Ovary (tissue), 9 donors: ENCODE results near the gene MRTFA. TPM values are rescaled to one million over a fixed set of nuclear protein-coding genes. Genes with fewer than 3 reads are reported as not detected.
A peak's percentile ranks its signal among the peaks of the same experiment; 100 is the strongest.
"Not testable (repeated sequence)": the region's sequence is repeated elsewhere in the genome, so short reads cannot be mapped to it uniquely, and the experiment has no call there.

Experiments
- DNase-seq, 5 donors: peaks; one replicate each; pipeline ENCODE4 v3.0.0-alpha.2; 2019 to 2020
- H3K27ac ChIP-seq, 2 donors: fragments of 200-600 bp; one replicate each; pipeline versions ENCODE4 v1.5.1 to v1.8.0; 2019 to 2022
- H3K27me3 ChIP-seq: fragments of 200-600 bp; one replicate; pipeline ENCODE4 v1.8.0; 2022
- H3K36me3 ChIP-seq: fragments of 200-600 bp; sonication (generic); one replicate; pipeline ENCODE4 v1.5.1; 2019
- H3K4me1 ChIP-seq: one replicate; pipeline ENCODE4 v1.8.1; 2013; ENCODE audit warnings: mild to moderate bottlenecking, moderate library complexity; ENCODE audit not compliant: insufficient read depth
- H3K4me3 ChIP-seq: fragments of 200-600 bp; sonication (generic); one replicate; pipeline ENCODE4 v1.5.1; 2017
- H3K9me3 ChIP-seq, 2 donors: fragments of 200-600 bp in 1 of 2; sonication (generic) in 1 of 2; one replicate each; pipeline versions ENCODE4 v1.5.1 to v1.8.1; 2013 to 2019; ENCODE audit warnings: mild to moderate bottlenecking in 1 of 2, moderate library complexity in 1 of 2
- EP300 ChIP-seq: sonication (generic); formaldehyde crosslinking; IDR thresholded peaks from one replicate; pipeline ENCODE4 v1.6.1; 2017; ENCODE audit warnings: antibody characterized with exemption
- POLR2A ChIP-seq: fragments of 450-650 bp; IDR thresholded peaks from one replicate; pipeline ENCODE4 v1.6.1; 2017; ENCODE audit warnings: antibody characterized with exemption, mild to moderate bottlenecking, moderate library complexity
- WGBS, 3 donors: extraction: QIAGEN DNeasy Blood & Tissue Kit in 1 of 3; methylation state at CpG; one replicate each; pipeline versions ENCODE4 v1.1.5 to v1.1.7; 2013 to 2017; 5-methylcytosine and 5-hydroxymethylcytosine counted together
- intact Hi-C, 4 donors: fragments of 100-400 bp; cut with DNase I; formaldehyde crosslinking; loops; one replicate each; pipeline versions ENCODE4 v1.11.0 to v1.15.1; 2022 to 2023
- polyA plus RNA-seq, 2 donors: library from polyadenylated mRNA; stranded (reverse); fragments of 200-250 nt in 1 of 2; fragments of 350-450 nt in 1 of 2; fragmentation: Illumina TruSeq in 1 of 2; extraction: RNeasy Lipid Tissue Mini Kit (QIAGEN cat#74804) in 1 of 2; gene quantifications; one replicate each; pipeline ENCODE4 v1.2.3, GENCODE V29; 2013 to 2014
- total RNA-seq, 7 donors: library from RNA; depleted of rRNA in 2 of 7; stranded (reverse); fragments of >200 nt in 2 of 7; fragmentation: NEBNext Ultra II Directional in 3 of 7; extraction: Animal tissue kit (Norgen Biotek cat#: 25700) in 3 of 7; gene quantifications; one replicate each; pipeline versions ENCODE4 v1.1.0 to v1.2.4, GENCODE V29; 2016 to 2023
- TF ChIP-seq, protein P1 (sequence below), 3 donors: fragments of 450-650 bp in 2 of 3; fragments of 200-600 bp in 1 of 3; IDR thresholded peaks; one replicate each; pipeline versions ENCODE4 v1.5.1 to v1.8.0; 2016 to 2022; ENCODE audit warnings: antibody characterized with exemption in 3 of 3, mild to moderate bottlenecking in 1 of 3
- donor health status: DM: no; HTN: no; CAD: no; lungs with moderate emphysema.
- donor health status: DM: no; HTN: no; CAD: no.
- donor health status: Bipolar disorder and iron deficiency.
- donor health status: DM: yes; HTN: yes; CAD: no.
- donor health status: DM: no; HTN: no; CAD: no.
- donor health status: DM: yes; HTN: yes; CAD: no.

MRTFA gene
- total and polyA plus RNA-seq, 9 donors: 15.4 to 59.7 (median 54.9) TPM

GRCh38 chr22:40531951-40532900 lies 104.3 kb downstream of the MRTFA start:
- 63 to 77% (median 72%) methylated on average over 3 of the region's 3 CpGs for WGBS, 3 donors
- H3K4me1 ChIP-seq: peaks cover 12% of the 10 kb centered on the region
- H3K36me3 ChIP-seq: no peaks in the 10 kb centered on the region
- no peaks in the 10 kb centered on the region for H3K9me3 ChIP-seq
- no peaks in the 10 kb centered on the region for H3K27me3 ChIP-seq
- intact Hi-C loops: no loop called here
- H3K4me3 ChIP-seq: no peak overlapping the region
- peak overlapping the region in 1 of 2 donors; percentile 27 for H3K27ac ChIP-seq
- TF ChIP-seq EP300: no peak
- TF ChIP-seq, protein P1, sequence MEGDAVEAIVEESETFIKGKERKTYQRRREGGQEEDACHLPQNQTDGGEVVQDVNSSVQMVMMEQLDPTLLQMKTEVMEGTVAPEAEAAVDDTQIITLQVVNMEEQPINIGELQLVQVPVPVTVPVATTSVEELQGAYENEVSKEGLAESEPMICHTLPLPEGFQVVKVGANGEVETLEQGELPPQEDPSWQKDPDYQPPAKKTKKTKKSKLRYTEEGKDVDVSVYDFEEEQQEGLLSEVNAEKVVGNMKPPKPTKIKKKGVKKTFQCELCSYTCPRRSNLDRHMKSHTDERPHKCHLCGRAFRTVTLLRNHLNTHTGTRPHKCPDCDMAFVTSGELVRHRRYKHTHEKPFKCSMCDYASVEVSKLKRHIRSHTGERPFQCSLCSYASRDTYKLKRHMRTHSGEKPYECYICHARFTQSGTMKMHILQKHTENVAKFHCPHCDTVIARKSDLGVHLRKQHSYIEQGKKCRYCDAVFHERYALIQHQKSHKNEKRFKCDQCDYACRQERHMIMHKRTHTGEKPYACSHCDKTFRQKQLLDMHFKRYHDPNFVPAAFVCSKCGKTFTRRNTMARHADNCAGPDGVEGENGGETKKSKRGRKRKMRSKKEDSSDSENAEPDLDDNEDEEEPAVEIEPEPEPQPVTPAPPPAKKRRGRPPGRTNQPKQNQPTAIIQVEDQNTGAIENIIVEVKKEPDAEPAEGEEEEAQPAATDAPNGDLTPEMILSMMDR (IDR thresholded peaks at IDR 0.05): no peak
- no peak for TF ChIP-seq POLR2A
- DNase-seq: no peak

DNA sequence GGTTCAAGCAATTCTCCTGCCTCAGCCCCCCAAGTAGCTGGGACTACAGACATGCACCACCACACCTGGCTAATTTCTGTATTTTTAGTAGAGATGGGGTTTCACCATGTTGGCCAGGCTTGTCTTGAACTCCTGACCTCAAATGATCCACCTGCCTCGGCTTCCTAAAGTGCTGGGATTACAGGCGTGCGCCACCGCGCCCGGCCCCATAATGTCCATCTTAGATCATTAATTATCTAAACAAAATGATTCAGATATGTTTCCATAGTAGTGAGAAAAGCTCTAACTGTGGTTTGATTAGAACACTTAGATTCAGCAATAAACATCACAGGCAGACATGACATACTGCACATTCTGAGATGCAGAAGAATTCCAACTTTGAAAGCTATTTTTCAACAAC lies 106.1 kb downstream of the MRTFA start:
- H3K4me1 ChIP-seq: peaks cover 12% of the 10 kb centered on the region
- H3K4me3 ChIP-seq, H3K27ac ChIP-seq, H3K36me3 ChIP-seq, H3K9me3 ChIP-seq, H3K27me3 ChIP-seq, DNase-seq, intact Hi-C loops: not testable (repeated sequence)
- 93 to 95% (median 95%) methylated on average over 6 of the region's 6 CpGs for WGBS, 3 donors

GRCh38 chr22:40529821-40530220 lies 106.7 kb downstream of the MRTFA start:
- intact Hi-C loops: loop anchor here in 2 of 4 donors (10.0 kb wide), 2 partner anchors 105 to 115 kb away; partner anchors contain the start of gene MRTFA (in 1 of the 2)
- Histone ChIP-seq H3K27me3 (no peaks in the 10 kb centered on the region), H3K9me3 (no peaks in the 10 kb centered on the region), H3K27ac (no peak overlapping the region), H3K4me3 (no peak overlapping the region), H3K36me3 (no peaks in the 10 kb centered on the region), H3K4me1 (peaks cover 9% of the 10 kb centered on the region)
- TF ChIP-seq, protein P1 (IDR thresholded peaks at IDR 0.05): no peak
- no peak for TF ChIP-seq EP300
- no peak for TF ChIP-seq POLR2A
- 38 to 49% (median 43%) methylated on average over 1 of the region's 1 CpG for WGBS, 3 donors
- DNase-seq: no peak

DNA sequence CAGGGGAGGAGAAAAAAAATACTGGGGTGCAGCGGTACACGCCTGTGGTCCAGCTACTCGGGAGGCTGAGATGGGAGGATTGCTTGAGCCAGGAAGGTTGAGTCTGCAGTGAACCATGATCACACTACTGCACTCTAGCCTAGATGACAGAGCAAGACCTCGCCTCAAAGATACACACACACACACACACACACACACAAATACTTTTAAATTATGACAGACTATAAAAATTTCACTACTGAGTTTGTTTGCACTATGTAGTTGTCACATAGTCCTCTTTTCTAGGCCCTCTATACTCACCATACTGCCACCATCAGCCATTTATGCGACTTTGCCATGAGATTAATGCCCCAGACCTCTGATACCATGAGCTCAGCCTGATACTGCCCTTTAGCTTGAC lies 109.6 kb downstream of the MRTFA start:
- Histone ChIP-seq H3K27ac (no peak overlapping the region), H3K4me1 (peaks cover 3% of the 10 kb centered on the region), H3K27me3 (no peaks in the 10 kb centered on the region), H3K4me3 (no peak overlapping the region), H3K36me3 (no peaks in the 10 kb centered on the region), H3K9me3 (no peaks in the 10 kb centered on the region)
- TF ChIP-seq EP300 (no peak), POLR2A (no peak)
- TF ChIP-seq, protein P1 (IDR thresholded peaks at IDR 0.05): no peak
- peak in 1 of 5 donors; percentile 4 for DNase-seq
- 94 to 96% (median 96%) methylated on average over 5 of the region's 5 CpGs for WGBS, 3 donors
- intact Hi-C loops: loop anchor here in 2 of 4 donors (10.0 kb wide), 2 partner anchors 108 to 118 kb away; partner anchors contain the start of gene MRTFA (in 1 of the 2)
